GM21360 (cell line): ENCODE measurements around the gene VWA1.
"Not testable (repeated sequence)": the region's sequence is repeated elsewhere in the genome, so short reads cannot be mapped to it uniquely, and the experiment has no call there.

Experiments used
- ATAC-seq: cut with Tn5 transposase; IDR thresholded peaks from one replicate; pipeline ENCODE4 v1.9.1; 2021; ENCODE audit warnings: mild to moderate bottlenecking, moderate library complexity; ENCODE audit not compliant: unreplicated experiment

VWA1 gene

DNA sequence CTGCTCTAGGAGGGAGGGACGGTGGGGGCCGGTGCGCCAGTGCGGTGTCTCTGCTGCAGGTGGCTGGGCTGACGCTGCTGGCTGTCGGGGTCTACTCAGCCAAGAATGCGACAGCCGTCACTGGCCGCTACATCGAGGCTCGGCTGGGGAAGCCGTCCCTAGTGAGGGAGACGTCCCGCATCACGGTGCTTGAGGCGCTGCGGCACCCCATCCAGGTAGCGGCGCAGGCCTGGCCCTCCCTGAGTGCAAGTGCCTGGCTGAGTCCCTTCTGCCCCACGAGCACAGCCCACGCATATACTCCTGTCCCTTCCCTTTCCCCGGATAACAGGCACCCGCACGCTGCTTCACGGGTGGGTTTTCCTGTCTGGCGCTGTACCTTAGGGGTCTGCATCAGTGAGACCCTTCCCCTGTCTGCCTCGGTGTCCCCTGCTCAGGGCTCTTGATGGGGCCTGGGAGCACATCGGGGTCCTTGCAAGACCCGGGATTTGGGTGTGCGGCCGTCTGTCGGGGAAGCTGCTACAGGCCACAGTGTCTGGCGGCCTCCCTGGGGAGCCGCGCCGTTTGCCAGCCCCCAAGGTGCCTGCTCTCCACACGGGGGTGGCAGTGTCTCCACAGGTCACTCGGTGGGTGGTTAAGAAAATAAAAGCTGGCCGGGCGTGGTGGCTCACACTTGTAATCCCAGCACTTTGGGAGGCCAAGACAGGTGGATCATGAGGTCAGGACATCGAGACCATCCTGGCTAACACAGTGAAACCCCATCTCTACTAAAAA, 19.0 kb downstream of the VWA1 start:
- not testable (repeated sequence) for ATAC-seq

GRCh38 chr1:1455366-1455884, 19.9 kb downstream of the VWA1 start:
- no peak for ATAC-seq

GRCh38 chr1:1455934-1456333, 20.4 kb downstream of the VWA1 start:
- ATAC-seq: not testable (repeated sequence)

- not testable (repeated sequence) for ATAC-seq
Observed at GRCh38 chr1:1456683-1457255, 21.3 kb downstream of the VWA1 start.

GRCh38 chr1:1459156-1459555, 23.7 kb downstream of the VWA1 start:
- not testable (repeated sequence) for ATAC-seq

GRCh38 chr1:1459711-1460110, 24.2 kb downstream of the VWA1 start:
- ATAC-seq: not testable (repeated sequence)

DNA sequence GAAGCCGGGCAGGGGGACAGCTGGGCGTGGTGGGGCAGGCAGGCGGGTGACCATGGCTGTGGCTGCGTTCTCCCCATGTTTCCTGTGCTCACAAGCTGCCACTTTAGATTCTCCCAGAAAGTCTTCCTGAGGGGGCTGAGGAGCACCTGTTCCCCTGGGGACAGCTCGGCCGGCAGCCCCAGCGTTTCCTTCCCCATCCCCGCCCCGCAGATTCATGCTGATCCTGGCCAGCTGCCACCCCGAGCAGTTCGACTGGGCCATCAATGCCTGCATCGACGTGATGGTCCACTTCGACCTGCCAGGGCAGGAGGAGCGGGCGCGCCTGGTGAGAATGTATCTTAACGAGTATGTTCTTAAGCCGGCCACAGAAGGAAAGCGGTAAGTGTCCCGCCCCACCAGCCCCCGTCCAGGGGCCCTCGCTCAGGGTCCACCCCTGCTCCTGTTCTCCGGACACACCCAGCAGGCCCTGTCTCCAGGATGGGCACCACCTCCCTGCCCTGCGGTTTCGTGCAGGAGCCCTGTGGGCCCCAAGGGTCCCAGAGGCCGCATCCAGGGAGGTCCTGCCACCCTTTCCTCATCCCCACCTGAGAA, 25.1 kb downstream of the VWA1 start:
- ATAC-seq: no peak

DNA sequence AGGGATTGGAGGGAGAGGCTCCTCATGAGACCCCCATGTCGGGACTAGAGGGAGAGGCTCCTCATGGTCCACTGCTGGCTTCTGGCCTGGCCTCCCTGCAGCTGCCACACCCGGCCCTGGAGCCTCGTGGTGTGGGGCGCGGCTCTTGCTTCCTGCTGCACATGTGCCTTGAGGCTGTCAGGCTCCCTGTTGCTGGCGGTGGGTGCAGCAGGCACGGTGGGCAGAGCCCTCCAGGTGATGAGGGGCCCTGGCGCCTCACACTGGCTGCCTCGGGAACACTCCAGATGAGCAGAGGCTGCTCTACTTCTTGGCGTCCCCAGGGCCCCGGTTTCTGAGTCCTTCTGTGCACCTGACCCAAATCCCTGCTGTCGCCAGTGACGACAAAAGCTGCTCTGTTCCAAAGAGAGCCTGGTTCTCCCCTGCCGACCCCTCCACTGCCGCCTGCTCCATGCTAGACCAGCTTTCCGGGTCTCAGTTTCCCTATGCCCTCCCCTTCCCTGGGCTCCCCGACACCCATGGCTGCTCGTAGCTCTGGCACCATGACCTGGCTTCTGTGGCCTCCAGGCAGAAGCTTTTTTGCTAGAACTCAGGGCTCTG, 26.3 kb downstream of the VWA1 start:
- no peak for ATAC-seq

GRCh38 chr1:1462318-1462966, 27.0 kb downstream of the VWA1 start:
- no peak for ATAC-seq

DNA sequence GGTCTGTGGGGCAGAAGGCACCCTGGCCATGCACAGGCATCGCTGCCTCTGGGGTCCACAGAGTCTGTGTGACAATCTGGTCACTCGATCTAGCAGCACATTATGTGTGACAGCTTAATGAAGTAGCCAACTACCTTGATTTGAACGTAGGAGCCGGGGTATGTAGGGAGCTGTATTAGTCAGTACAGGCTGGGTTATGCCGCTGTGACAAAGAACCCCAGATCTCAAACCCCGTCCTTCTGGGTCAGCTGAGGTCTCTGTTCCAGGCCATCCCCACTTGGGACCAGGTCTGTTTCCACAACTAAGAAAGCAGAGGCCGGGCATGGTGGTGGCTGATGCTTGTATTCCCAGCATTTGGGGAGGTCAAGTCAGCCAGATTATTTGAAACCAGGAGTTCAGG, 27.8 kb downstream of the VWA1 start:
- ATAC-seq: no peak

DNA sequence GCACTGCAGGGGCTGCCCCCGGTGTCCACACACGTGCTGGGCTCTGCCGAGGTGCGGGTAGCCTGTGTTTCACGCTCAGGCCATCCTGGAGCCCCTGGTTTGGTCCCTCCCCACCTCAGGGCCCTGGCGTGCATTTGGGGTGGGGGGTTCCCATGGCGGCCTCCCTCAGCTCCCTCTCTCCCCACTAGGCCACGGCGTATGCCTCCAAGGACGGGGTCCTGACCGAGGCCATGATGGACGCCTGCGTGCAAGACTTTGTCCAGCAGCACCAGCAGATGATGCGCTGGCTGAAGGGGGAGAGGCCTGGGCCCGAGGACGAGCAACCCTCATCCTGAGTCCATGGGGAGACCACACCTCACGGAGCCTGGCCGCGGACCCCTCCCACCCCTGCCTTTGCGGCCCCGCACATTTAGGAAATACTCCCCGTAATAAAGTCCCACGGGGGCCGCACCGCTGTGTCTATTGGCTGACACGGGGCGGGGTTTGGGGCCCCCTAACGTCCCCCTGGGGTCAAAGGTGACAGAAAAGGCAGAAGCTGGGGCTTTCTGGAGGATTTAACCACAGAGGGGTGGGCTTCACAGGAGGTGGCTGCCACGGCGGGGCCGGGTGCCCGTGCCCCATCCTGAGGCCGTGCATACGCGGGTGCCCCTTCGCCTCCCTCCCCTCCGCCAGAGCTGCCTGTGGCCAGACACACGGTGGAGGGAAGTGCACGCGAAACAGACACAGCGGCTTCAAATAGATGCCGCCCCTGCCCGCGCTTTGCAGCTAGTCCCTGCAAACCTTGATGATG, 32.9 kb downstream of the VWA1 start:
- ATAC-seq: not testable (repeated sequence)

- no peak for ATAC-seq
Observed at GRCh38 chr1:1470626-1471388, 35.3 kb downstream of the VWA1 start.

DNA sequence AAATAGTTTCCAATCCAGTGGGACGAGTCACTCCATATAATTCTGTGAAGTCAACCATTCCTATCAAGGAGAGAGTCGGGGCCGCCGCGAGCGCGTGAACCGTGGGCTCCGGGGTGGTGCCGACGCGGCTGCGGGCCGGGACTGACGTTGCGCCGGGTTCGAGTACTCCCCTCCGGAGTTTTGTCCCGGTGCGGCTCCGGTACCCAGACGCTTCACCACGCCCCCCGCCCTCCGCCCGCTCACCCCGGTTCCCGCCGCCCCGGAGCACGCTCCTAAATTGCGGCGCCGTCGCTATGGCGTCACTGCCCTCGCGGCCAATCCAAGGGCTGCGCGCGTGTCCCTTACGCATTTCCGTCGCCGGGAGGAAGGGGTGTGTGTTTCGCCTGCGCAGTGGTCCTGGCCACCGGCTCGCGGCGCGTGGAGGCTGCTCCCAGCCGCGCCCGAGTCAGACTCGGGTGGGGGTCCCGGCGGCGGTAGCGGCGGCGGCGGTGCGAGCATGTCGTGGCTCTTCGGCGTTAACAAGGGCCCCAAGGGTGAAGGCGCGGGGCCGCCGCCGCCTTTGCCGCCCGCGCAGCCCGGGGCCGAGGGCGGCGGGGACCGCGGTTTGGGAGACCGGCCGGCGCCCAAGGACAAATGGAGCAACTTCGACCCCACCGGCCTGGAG, 36.0 kb downstream of the VWA1 start, which contains the start of gene ATAD3B:
ATAD3B (plus strand) TSS at position 377 of the 664 bp plus-strand sequence; CDS start at position 497, 120 bp downstream.
- peak; percentile 89 for ATAC-seq

- peak; percentile 15 for ATAC-seq
Observed at GRCh38 chr1:1472053-1472876, 36.8 kb downstream of the VWA1 start.

DNA sequence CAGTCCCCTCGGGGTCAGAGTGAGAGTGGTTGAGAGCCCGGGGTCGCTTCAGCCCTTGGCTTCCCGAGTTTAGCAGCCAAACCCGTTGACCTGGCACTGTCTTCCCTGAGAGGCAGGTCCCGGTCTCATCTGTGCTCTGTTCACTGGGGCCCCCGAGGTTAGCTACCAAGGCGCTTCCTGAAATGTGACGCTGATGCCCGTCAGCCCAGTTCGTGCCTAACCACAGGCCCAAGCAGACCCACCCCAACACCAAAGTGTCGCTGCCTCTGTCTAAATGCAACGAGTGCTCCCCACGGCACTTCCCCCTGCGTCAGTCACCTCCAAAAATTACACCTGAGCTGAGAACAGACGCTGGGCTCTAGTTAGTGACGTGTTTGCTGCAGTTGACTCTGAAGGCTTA, 40.5 kb downstream of the VWA1 start:
- ATAC-seq: not testable (repeated sequence)

GRCh38 chr1:1477206-1477605, 41.7 kb downstream of the VWA1 start:
- no peak for ATAC-seq

GRCh38 chr1:1479547-1480487, 44.3 kb downstream of the VWA1 start:
- no peak for ATAC-seq
